NCI-H2196 treated with DMSO at 0.1 percent for 48 hours (cell line): Measurements from ENCODE around the gene THAP7.

Experiments
- DNase-seq: peaks from one replicate; lab custom pipeline; 2025; ENCODE audit not compliant: unreplicated experiment; lab: John Stamatoyannopoulos, UW

Gene THAP7

GRCh38 chr22:20949698-20950183 lies 52.2 kb downstream of the THAP7 start:
- DNase-seq: no peak
